NCI-H226 (cell line): ENCODE results near the gene PDZK1IP1.
"Not testable (repeated sequence)": the region's sequence is repeated elsewhere in the genome, so short reads cannot be mapped to it uniquely, and the experiment has no call there.

Experiments used
- DNase-seq: peaks from one replicate; pipeline ENCODE4 v3.0.0-alpha.2; 2015

Gene PDZK1IP1

GRCh38 chr1:47179017-47179987 is 10.5 kb downstream of the PDZK1IP1 start:
- peak; percentile 92 for DNase-seq

- no peak for DNase-seq
Measured at GRCh38 chr1:47178654-47179016, 11.2 kb downstream of the PDZK1IP1 start.

- no peak for DNase-seq
Measured at GRCh38 chr1:47178020-47178419, 11.8 kb downstream of the PDZK1IP1 start.

GRCh38 chr1:47175227-47175934 is 14.5 kb downstream of the PDZK1IP1 start:
- peak; percentile 54 for DNase-seq

GRCh38 chr1:47174656-47175020 is 15.2 kb downstream of the PDZK1IP1 start:
- no peak for DNase-seq

GRCh38 chr1:47172782-47173181 is 17.1 kb downstream of the PDZK1IP1 start:
- no peak for DNase-seq

- DNase-seq, result no peak
Measured at GRCh38 chr1:47164552-47164951, 25.3 kb downstream of the PDZK1IP1 start.

GRCh38 chr1:47161298-47162040 is 28.4 kb downstream of the PDZK1IP1 start:
- DNase-seq, result no peak

- DNase-seq, result no peak
Measured at GRCh38 chr1:47160716-47161115, 29.1 kb downstream of the PDZK1IP1 start.

GRCh38 chr1:47157957-47158356 is 31.9 kb downstream of the PDZK1IP1 start:
- DNase-seq, result not testable (repeated sequence)

GRCh38 chr1:47156457-47156856 is 33.4 kb downstream of the PDZK1IP1 start:
- DNase-seq, result not testable (repeated sequence)

- DNase-seq, result not testable (repeated sequence)
Measured at GRCh38 chr1:47149162-47149561, 40.7 kb downstream of the PDZK1IP1 start.

- DNase-seq, result no peak
Measured at GRCh38 chr1:47147047-47147785, 42.6 kb downstream of the PDZK1IP1 start.

- DNase-seq, result not testable (repeated sequence)
Measured at GRCh38 chr1:47146495-47146894, 43.3 kb downstream of the PDZK1IP1 start.

GRCh38 chr1:47143654-47144053 is 46.2 kb downstream of the PDZK1IP1 start:
- not testable (repeated sequence) for DNase-seq

GRCh38 chr1:47140358-47140757 is 49.5 kb downstream of the PDZK1IP1 start:
- not testable (repeated sequence) for DNase-seq

GRCh38 chr1:47137925-47138615 is 51.8 kb downstream of the PDZK1IP1 start:
- no peak for DNase-seq

GRCh38 chr1:47137198-47137597 is 52.6 kb downstream of the PDZK1IP1 start, which contains the start of gene CYP4A22:
CYP4A22 (plus strand) TSS chr1:47137441; CDS start chr1:47137486, 45 bp downstream.
- DNase-seq, result no peak
